HEK293 (cell line): Measurements from ENCODE around the gene C10orf88.

Source experiments
- CTCF ChIA-PET: fragments of 350-600 bp; formaldehyde crosslinking; extraction: SDS; loops from one replicate; lab custom pipeline; 2021; ENCODE audit warnings: antibody characterized with exemption; lab: Yijun Ruan, JAX
- POLR2A ChIA-PET: fragments of 300-600 bp; formaldehyde crosslinking; extraction: SDS; loops from one replicate; lab custom pipeline; 2020; ENCODE audit warnings: antibody characterized with exemption, inconsistent platforms; lab: Yijun Ruan, JAX
- H3K27ac ChIP-seq: fragments of 200-500 bp; sonication (Bioruptor generic); 2 replicates; pipeline ENCODE4 v1.5.1; 2014; ENCODE audit warnings: low read depth, low read length, control low read depth, inconsistent platforms; ENCODE audit errors: extremely low read depth
- H3K36me3 ChIP-seq, 2 experiments: fragments of 200-500 bp in 1 of 2; sonication (Bioruptor generic) in 1 of 2; 1 replicate in 1 of 2; 2 replicates in 1 of 2; pipeline ENCODE4 v1.5.1; 2014 to 2017; ENCODE audit warnings: inconsistent platforms in 2 of 2, low read length in 2 of 2; ENCODE audit not compliant: control insufficient read depth in 2 of 2, insufficient read depth in 1 of 2
- H3K4me1 ChIP-seq: fragments of 200-500 bp; sonication (Bioruptor generic); 2 replicates; pipeline ENCODE4 v1.5.1; 2014; ENCODE audit warnings: mild to moderate bottlenecking, low read length, inconsistent platforms; ENCODE audit not compliant: control insufficient read depth, insufficient read depth
- H3K4me3 ChIP-seq: 2 replicates; pipeline ENCODE4 v1.5.1; 2011; ENCODE audit warnings: low read depth, mild to moderate bottlenecking, control low read depth, low read length, moderate library complexity
- H3K9me3 ChIP-seq: fragments of 200-500 bp; sonication (Bioruptor generic); 2 replicates; pipeline ENCODE4 v1.5.1; 2014; ENCODE audit warnings: low read depth, low read length, inconsistent platforms; ENCODE audit not compliant: control insufficient read depth, insufficient read depth
- AEBP2 ChIP-seq: fragments of 450-650 bp; formaldehyde crosslinking; IDR thresholded peaks from 2 replicates; pipeline ENCODE4 v1.5.1; 2016; ENCODE audit warnings: missing biosample characterization, missing genetic modification characterization, borderline replicate concordance
- FEZF1 ChIP-seq: fragments of 450-650 bp; formaldehyde crosslinking; IDR thresholded peaks from 2 replicates; pipeline ENCODE4 v1.5.1; 2016; ENCODE audit warnings: missing biosample characterization, missing genetic modification characterization
- GLI4 ChIP-seq: fragments of 450-650 bp; formaldehyde crosslinking; IDR thresholded peaks from 2 replicates; pipeline ENCODE4 v1.5.1; 2016; ENCODE audit warnings: missing biosample characterization, missing genetic modification characterization
- GLIS1 ChIP-seq: fragments of 450-650 bp; formaldehyde crosslinking; IDR thresholded peaks from 2 replicates; pipeline ENCODE4 v1.5.1; 2016; ENCODE audit warnings: missing biosample characterization, missing genetic modification characterization
- KLF16 ChIP-seq: fragments of 450-650 bp; formaldehyde crosslinking; IDR thresholded peaks from 2 replicates; pipeline ENCODE4 v1.5.1; 2017; ENCODE audit warnings: missing biosample characterization, missing genetic modification characterization
- KLF8 ChIP-seq: fragments of 450-650 bp; formaldehyde crosslinking; IDR thresholded peaks from 2 replicates; pipeline ENCODE4 v1.5.1; 2016; ENCODE audit warnings: missing biosample characterization, missing genetic modification characterization
- PRDM6 ChIP-seq: fragments of 450-650 bp; formaldehyde crosslinking; IDR thresholded peaks from 2 replicates; pipeline ENCODE4 v1.5.1; 2017; ENCODE audit warnings: missing biosample characterization, missing genetic modification characterization
- SP2 ChIP-seq: fragments of 450-650 bp; formaldehyde crosslinking; IDR thresholded peaks from 2 replicates; pipeline ENCODE4 v1.5.1; 2016; ENCODE audit warnings: missing biosample characterization, missing genetic modification characterization
- TCF7L2 ChIP-seq: IDR thresholded peaks from 2 replicates; pipeline ENCODE4 v1.6.1; 2011; ENCODE audit warnings: low read depth, mild to moderate bottlenecking, inconsistent platforms, low read length, moderate library complexity, borderline replicate concordance
- YY1 ChIP-seq: fragments of 450-650 bp; formaldehyde crosslinking; IDR thresholded peaks from 2 replicates; pipeline ENCODE4 v1.5.1; 2018; ENCODE audit warnings: missing biosample characterization, missing genetic modification characterization
- ZBTB20 ChIP-seq: fragments of 450-650 bp; formaldehyde crosslinking; IDR thresholded peaks from 2 replicates; pipeline ENCODE4 v1.5.1; 2016; ENCODE audit warnings: missing biosample characterization, missing genetic modification characterization
- ZBTB48 ChIP-seq: fragments of 450-650 bp; formaldehyde crosslinking; IDR thresholded peaks from 2 replicates; pipeline ENCODE4 v1.5.1; 2016; ENCODE audit warnings: missing biosample characterization, missing genetic modification characterization
- ZBTB7A ChIP-seq: fragments of 450-650 bp; formaldehyde crosslinking; IDR thresholded peaks from 2 replicates; pipeline ENCODE4 v1.5.1; 2016; ENCODE audit warnings: low read depth, missing biosample characterization, missing genetic modification characterization
- ZBTB8A ChIP-seq: fragments of 450-650 bp; formaldehyde crosslinking; IDR thresholded peaks from 2 replicates; pipeline ENCODE4 v1.5.1; 2016; ENCODE audit warnings: missing biosample characterization, missing genetic modification characterization
- ZNF10 ChIP-seq: fragments of 450-650 bp; formaldehyde crosslinking; IDR thresholded peaks from 2 replicates; pipeline ENCODE4 v1.5.1; 2017; ENCODE audit warnings: missing biosample characterization, missing genetic modification characterization
- ZNF169 ChIP-seq: fragments of 450-650 bp; formaldehyde crosslinking; IDR thresholded peaks from 2 replicates; pipeline ENCODE4 v1.5.1; 2016; ENCODE audit warnings: missing biosample characterization, missing genetic modification characterization
- ZNF2 ChIP-seq: fragments of 450-650 bp; formaldehyde crosslinking; IDR thresholded peaks from 2 replicates; pipeline ENCODE4 v1.5.1; 2016; ENCODE audit warnings: missing biosample characterization, missing genetic modification characterization
- ZNF23 ChIP-seq: fragments of 450-650 bp; formaldehyde crosslinking; IDR thresholded peaks from 2 replicates; pipeline ENCODE4 v1.5.1; 2016; ENCODE audit warnings: missing biosample characterization, missing genetic modification characterization, borderline replicate concordance
- ZNF24 ChIP-seq: fragments of 450-650 bp; formaldehyde crosslinking; IDR thresholded peaks from 2 replicates; pipeline ENCODE4 v1.5.1; 2016; ENCODE audit warnings: missing biosample characterization, missing genetic modification characterization
- ZNF26 ChIP-seq: fragments of 450-650 bp; formaldehyde crosslinking; IDR thresholded peaks from 2 replicates; pipeline ENCODE4 v1.5.1; 2016; ENCODE audit warnings: missing biosample characterization, missing genetic modification characterization
- ZNF354C ChIP-seq: fragments of 450-650 bp; formaldehyde crosslinking; IDR thresholded peaks from 2 replicates; pipeline ENCODE4 v1.5.1; 2016; ENCODE audit warnings: missing biosample characterization, missing genetic modification characterization, low read depth, borderline replicate concordance
- ZNF366 ChIP-seq: fragments of 450-650 bp; formaldehyde crosslinking; conservative IDR thresholded peaks from 2 replicates; pipeline ENCODE4 v1.5.1; 2016; ENCODE audit warnings: missing biosample characterization, missing genetic modification characterization
- ZNF404 ChIP-seq: fragments of 450-650 bp; formaldehyde crosslinking; IDR thresholded peaks from 2 replicates; pipeline ENCODE4 v1.5.1; 2017; ENCODE audit warnings: missing biosample characterization, missing genetic modification characterization
- ZNF48 ChIP-seq: fragments of 450-650 bp; formaldehyde crosslinking; IDR thresholded peaks from 2 replicates; pipeline ENCODE4 v1.5.1; 2016; ENCODE audit warnings: missing biosample characterization, missing genetic modification characterization
- ZNF510 ChIP-seq: fragments of 450-650 bp; formaldehyde crosslinking; IDR thresholded peaks from 2 replicates; pipeline ENCODE4 v1.5.1; 2018; ENCODE audit warnings: mild to moderate bottlenecking, missing genetic modification characterization, missing biosample characterization; ENCODE audit not compliant: insufficient replicate concordance
- ZNF639 ChIP-seq: fragments of 450-650 bp; formaldehyde crosslinking; IDR thresholded peaks from 2 replicates; pipeline ENCODE4 v1.5.1; 2016; ENCODE audit warnings: missing biosample characterization, missing genetic modification characterization
- ZNF658 ChIP-seq: fragments of 450-650 bp; formaldehyde crosslinking; IDR thresholded peaks from 2 replicates; pipeline ENCODE4; 2016; ENCODE audit warnings: missing biosample characterization, missing genetic modification characterization
- ZNF76 ChIP-seq: fragments of 450-650 bp; formaldehyde crosslinking; IDR thresholded peaks from 2 replicates; pipeline ENCODE4; 2016; ENCODE audit warnings: low read depth, missing biosample characterization, missing genetic modification characterization, borderline replicate concordance
- ZNF768 ChIP-seq: fragments of 450-650 bp; formaldehyde crosslinking; IDR thresholded peaks from 2 replicates; pipeline ENCODE4 v1.5.1; 2018; ENCODE audit warnings: missing biosample characterization, mild to moderate bottlenecking, missing genetic modification characterization
- ZNF830 ChIP-seq: fragments of 450-650 bp; IDR thresholded peaks from 2 replicates; pipeline ENCODE4 v1.5.0; 2018; ENCODE audit warnings: missing biosample characterization, missing genetic modification characterization, low read depth, mild to moderate bottlenecking, moderate library complexity
- ZXDB ChIP-seq: fragments of 450-650 bp; formaldehyde crosslinking; IDR thresholded peaks from 2 replicates; pipeline ENCODE4 v1.5.1; 2016; ENCODE audit warnings: missing biosample characterization, missing genetic modification characterization

Gene C10orf88

GRCh38 chr10:122995936-122996335, 41.9 kb upstream of the C10orf88 start (continued):
- TF ChIP-seq ZNF354C (tag by site-specific recombination) (no peak), ZNF48 (tag by site-specific recombination) (no peak), ZNF169 (no peak), GLIS1 (tag by site-specific recombination) (no peak), ZNF24 (tag by site-specific recombination) (no peak), KLF16 (tag by site-specific recombination) (no peak)

- Histone ChIP-seq H3K9me3 (no peaks in the 10 kb centered on the region), H3K4me3 (no peak overlapping the region), H3K36me3 (peaks cover 29 to 60% of the 10 kb centered on the region in 2 experiments; a peak in 2 of 3 replicates), H3K27ac (no peak overlapping the region), H3K4me1 (no peaks in the 10 kb centered on the region)
- ChIA-PET POLR2A (no interaction called here), CTCF (no interaction called here)
- TF ChIP-seq TCF7L2: no peak
- no peak for TF ChIP-seq AEBP2 (tag by site-specific recombination)
- no peak for TF ChIP-seq ZNF2 (tag by site-specific recombination)
- TF ChIP-seq YY1 (tag by site-specific recombination): no peak
- TF ChIP-seq PRDM6 (tag by site-specific recombination): no peak
- no peak for TF ChIP-seq ZXDB
- TF ChIP-seq FEZF1 (tag by site-specific recombination): no peak
- TF ChIP-seq ZNF768: no peak
- TF ChIP-seq ZNF26 (tag by site-specific recombination): no peak
- no peak for TF ChIP-seq ZNF658 (tag by site-specific recombination)
- TF ChIP-seq ZBTB8A (tag by site-specific recombination): no peak
- TF ChIP-seq ZNF830 (tag by site-specific recombination): no peak
- no peak for TF ChIP-seq ZNF10
These were observed 39.8 kb upstream of the C10orf88 start for GRCh38 chr10:122993797-122994336.

DNA sequence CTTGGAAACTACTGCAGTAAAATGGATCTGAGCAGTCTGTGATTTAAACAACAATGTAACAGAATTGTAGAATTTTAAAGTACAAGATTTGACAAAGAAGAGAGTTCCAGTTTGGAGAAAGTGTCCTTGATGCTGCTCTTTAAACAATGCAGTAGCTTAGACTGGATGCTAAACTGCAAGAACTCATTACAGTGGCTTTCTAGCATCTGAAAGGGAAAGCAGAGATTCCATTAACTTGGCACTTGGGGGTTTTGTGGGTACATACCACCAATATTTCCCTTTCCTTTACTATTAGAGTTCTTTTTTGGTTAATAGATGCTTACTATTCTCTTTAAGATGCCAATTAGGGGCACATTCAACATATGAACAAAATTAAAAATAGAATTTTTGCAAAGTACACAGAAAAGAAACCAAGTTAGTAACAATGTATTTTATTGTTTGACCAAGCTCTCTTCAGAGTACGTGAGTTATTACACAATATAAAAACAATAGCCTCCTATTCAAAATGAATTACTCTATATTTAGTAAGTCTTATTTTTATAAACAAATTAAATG, 38.1 kb upstream of the C10orf88 start:
- CTCF ChIA-PET: interaction anchor here (1.0 kb wide), 1 partner anchor 11 kb away, joined by 3 read pairs; no protein-coding TSS in a partner anchor
- POLR2A ChIA-PET: no interaction called here
- Histone ChIP-seq H3K4me1 (no peaks in the 10 kb centered on the region), H3K36me3 (peaks cover 24 to 54% of the 10 kb centered on the region in 2 experiments; a peak in 2 of 3 replicates), H3K27ac (no peak overlapping the region), H3K9me3 (no peaks in the 10 kb centered on the region), H3K4me3 (no peak overlapping the region)
- no peak for TF ChIP-seq ZNF76 (tag by site-specific recombination)
- no peak for TF ChIP-seq ZBTB48 (tag by site-specific recombination)
- TF ChIP-seq ZBTB7A (tag by site-specific recombination): no peak
- no peak for TF ChIP-seq KLF8 (tag by site-specific recombination)
- TF ChIP-seq ZNF639: no peak
- no peak for TF ChIP-seq ZNF23
- no peak for TF ChIP-seq GLI4
- TF ChIP-seq SP2 (tag by site-specific recombination): no peak
- no peak for TF ChIP-seq ZBTB20
- TF ChIP-seq ZNF404 (tag by site-specific recombination): no peak
- no peak for TF ChIP-seq ZNF366 (tag by site-specific recombination)
- TF ChIP-seq ZNF510 (tag by site-specific recombination): no peak
